ENCODE results near the gene ARCN1.

The ARCN1 gene

GRCh38 chr11:118639899-118640298 is 67.7 kb downstream of the ARCN1 start:
- no peak overlapping the region for H3K4me3 ChIP-seq (IDR thresholded peaks at IDR 0.05; ENCODE audit: insufficient read depth, low read depth, low read length)
- TF ChIP-seq, protein P1, sequence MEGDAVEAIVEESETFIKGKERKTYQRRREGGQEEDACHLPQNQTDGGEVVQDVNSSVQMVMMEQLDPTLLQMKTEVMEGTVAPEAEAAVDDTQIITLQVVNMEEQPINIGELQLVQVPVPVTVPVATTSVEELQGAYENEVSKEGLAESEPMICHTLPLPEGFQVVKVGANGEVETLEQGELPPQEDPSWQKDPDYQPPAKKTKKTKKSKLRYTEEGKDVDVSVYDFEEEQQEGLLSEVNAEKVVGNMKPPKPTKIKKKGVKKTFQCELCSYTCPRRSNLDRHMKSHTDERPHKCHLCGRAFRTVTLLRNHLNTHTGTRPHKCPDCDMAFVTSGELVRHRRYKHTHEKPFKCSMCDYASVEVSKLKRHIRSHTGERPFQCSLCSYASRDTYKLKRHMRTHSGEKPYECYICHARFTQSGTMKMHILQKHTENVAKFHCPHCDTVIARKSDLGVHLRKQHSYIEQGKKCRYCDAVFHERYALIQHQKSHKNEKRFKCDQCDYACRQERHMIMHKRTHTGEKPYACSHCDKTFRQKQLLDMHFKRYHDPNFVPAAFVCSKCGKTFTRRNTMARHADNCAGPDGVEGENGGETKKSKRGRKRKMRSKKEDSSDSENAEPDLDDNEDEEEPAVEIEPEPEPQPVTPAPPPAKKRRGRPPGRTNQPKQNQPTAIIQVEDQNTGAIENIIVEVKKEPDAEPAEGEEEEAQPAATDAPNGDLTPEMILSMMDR (conservative IDR thresholded peaks at IDR 0.05; ENCODE audit: low read depth, low read length) = no peak
- no peak overlapping the region for H3K9ac ChIP-seq
- H3K4me2 ChIP-seq = no peak overlapping the region
- H2AFZ ChIP-seq (ENCODE audit: low read depth) = no peak overlapping the region
- no peaks in the 10 kb centered on the region for H3K36me3 ChIP-seq (ENCODE audit: insufficient read depth)
- no peaks in the 10 kb centered on the region for H4K20me1 ChIP-seq (ENCODE audit: insufficient read depth)
- H3K79me2 ChIP-seq (ENCODE audit: insufficient read depth, low read depth) = no peaks in the 10 kb centered on the region
- H3K27me3 ChIP-seq (ENCODE audit: insufficient read depth, low read depth) = no peaks in the 10 kb centered on the region
- peaks cover 23% of the 10 kb centered on the region for H3K4me1 ChIP-seq (ENCODE audit: low read depth, poor library complexity, severe bottlenecking)
- H3K27ac ChIP-seq = no peak overlapping the region

GRCh38 chr11:118640332-118641154 is 68.3 kb downstream of the ARCN1 start:
- Histone ChIP-seq H3K4me3 (IDR thresholded peaks at IDR 0.05; ENCODE audit: insufficient read depth, low read depth, low read length) (no peak overlapping the region), H3K4me1 (ENCODE audit: low read depth, poor library complexity, severe bottlenecking) (peaks cover 23% of the 10 kb centered on the region), H3K9ac (no peak overlapping the region), H3K27me3 (ENCODE audit: insufficient read depth, low read depth) (no peaks in the 10 kb centered on the region), H3K27ac (no peak overlapping the region), H3K4me2 (no peak overlapping the region), H4K20me1 (ENCODE audit: insufficient read depth) (no peaks in the 10 kb centered on the region), H3K79me2 (ENCODE audit: insufficient read depth, low read depth) (no peaks in the 10 kb centered on the region), H3K36me3 (ENCODE audit: insufficient read depth) (no peaks in the 10 kb centered on the region), H2AFZ (ENCODE audit: low read depth) (no peak overlapping the region)
- TF ChIP-seq, protein P1 (conservative IDR thresholded peaks at IDR 0.05; ENCODE audit: low read depth, low read length) = no peak

DNA sequence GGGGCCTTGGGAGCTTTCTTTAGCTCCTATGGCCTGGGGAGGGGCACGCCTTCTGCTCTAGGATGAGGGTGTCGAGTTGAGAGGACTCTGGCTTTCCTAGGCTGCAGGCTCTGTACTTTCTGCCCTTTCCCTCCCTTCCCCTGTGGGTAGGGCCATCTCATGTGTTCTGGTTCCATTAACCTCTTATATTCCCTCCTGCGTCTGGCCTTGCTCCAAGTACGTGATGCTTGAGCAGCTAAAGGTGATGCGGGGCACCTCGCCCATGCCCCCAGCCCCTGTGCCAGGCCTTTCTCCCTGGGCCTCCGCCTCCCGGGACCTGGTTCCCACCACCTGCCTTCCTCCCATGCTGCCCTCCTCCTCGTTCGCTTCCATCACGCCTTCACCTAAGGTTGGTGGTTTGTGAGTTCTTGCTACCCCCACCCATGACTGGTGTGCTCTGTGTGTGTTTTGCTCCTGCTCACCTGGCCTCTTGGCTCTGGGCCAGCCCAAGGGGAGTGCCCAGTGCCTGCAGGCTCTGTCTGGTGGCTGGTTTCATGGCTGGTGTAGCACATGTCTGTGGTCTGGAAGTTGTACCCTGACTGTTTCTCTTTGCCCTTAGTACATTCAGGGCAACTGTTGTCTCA is 69.3 kb downstream of the ARCN1 start:
- Histone ChIP-seq H4K20me1 (ENCODE audit: insufficient read depth) (no peaks in the 10 kb centered on the region), H3K27ac (no peak overlapping the region; the same call in 1 of the 2 replicates), H3K9ac (no peak overlapping the region), H2AFZ (ENCODE audit: low read depth) (peak overlapping the region; percentile 47; the same call in 1 of the 2 replicates), H3K27me3 (ENCODE audit: insufficient read depth, low read depth) (no peaks in the 10 kb centered on the region), H3K4me2 (peak overlapping the region; percentile 54), H3K36me3 (ENCODE audit: insufficient read depth) (no peaks in the 10 kb centered on the region), H3K4me3 (IDR thresholded peaks at IDR 0.05; ENCODE audit: insufficient read depth, low read depth, low read length) (no peak overlapping the region), H3K4me1 (ENCODE audit: low read depth, poor library complexity, severe bottlenecking) (peaks cover 23% of the 10 kb centered on the region), H3K79me2 (ENCODE audit: insufficient read depth, low read depth) (no peaks in the 10 kb centered on the region)
- TF ChIP-seq, protein P1 (conservative IDR thresholded peaks at IDR 0.05; ENCODE audit: low read depth, low read length) = no peak

DNA sequence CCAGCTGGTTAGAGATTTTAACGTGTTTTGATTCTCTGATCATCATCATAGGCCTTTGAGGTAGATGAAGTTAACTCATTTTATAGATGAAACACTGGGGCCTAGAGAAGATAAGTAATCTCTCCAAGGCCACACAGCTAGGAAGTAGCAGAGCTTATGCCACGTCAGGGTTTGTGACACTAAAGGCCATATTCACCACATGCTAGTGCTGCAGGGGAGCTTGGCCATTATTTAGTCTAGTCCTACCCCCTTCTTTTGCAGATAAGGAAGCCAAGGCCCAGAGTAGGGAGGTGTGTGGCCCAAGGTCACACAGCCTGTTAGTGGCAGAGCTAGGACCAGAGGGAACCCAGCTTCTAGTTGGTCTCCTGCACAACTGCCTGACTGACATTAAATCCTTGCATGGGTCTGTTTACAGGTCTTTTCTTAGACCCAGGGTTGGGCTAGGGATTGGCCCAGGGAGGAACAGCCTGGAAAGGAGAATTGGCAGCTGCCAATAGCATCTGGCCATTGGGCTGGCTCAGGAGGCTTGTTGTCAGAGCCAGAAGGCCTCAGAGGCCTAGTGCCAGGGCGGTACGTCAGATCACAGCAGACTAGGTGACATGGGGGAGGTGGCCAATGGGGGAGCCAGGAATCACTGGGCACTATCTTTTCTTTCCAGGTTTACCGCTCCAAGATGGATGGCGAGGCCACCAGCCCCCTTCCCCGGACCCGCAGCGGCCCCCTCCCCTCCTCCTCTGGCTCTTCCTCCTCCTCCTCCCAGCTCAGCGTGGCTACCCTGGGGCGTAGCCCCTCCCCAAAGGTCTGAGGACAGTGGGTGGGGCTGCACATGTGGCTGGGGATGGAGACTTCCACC is 71.2 kb downstream of the ARCN1 start:
- no peaks in the 10 kb centered on the region for H3K79me2 ChIP-seq (ENCODE audit: insufficient read depth, low read depth)
- no peaks in the 10 kb centered on the region for H3K36me3 ChIP-seq (ENCODE audit: insufficient read depth)
- no peak overlapping the region for H2AFZ ChIP-seq (ENCODE audit: low read depth)
- no peaks in the 10 kb centered on the region for H4K20me1 ChIP-seq (ENCODE audit: insufficient read depth)
- no peak overlapping the region for H3K4me3 ChIP-seq (IDR thresholded peaks at IDR 0.05; ENCODE audit: insufficient read depth, low read depth, low read length)
- H3K9ac ChIP-seq = no peak overlapping the region
- H3K4me2 ChIP-seq = no peak overlapping the region
- no peak overlapping the region for H3K27ac ChIP-seq
- H3K4me1 ChIP-seq (ENCODE audit: low read depth, poor library complexity, severe bottlenecking) = peaks cover 23% of the 10 kb centered on the region
- no peaks in the 10 kb centered on the region for H3K27me3 ChIP-seq (ENCODE audit: insufficient read depth, low read depth)
- TF ChIP-seq, protein P1 (conservative IDR thresholded peaks at IDR 0.05; ENCODE audit: low read depth, low read length) = no peak

Measured in KMS-11 (cell line).